H1 (cell line): ENCODE measurements around the gene DAAM1. TPM values are rescaled to one million over a fixed set of nuclear protein-coding genes. Genes with fewer than 3 reads are reported as not detected.

Source experiments
- CTCF ChIA-PET: fragments of 300-600 bp; sonication (Branson Sonifier 250); formaldehyde crosslinking; loops from one replicate; lab custom pipeline; 2021; ENCODE audit not compliant: partially characterized antibody; lab: Charles Lee
- POLR2A ChIA-PET: fragments of 300-600 bp; sonication (Branson Sonifier 250); formaldehyde crosslinking; loops from one replicate; lab custom pipeline; 2021; ENCODE audit warnings: inconsistent platforms; ENCODE audit not compliant: partially characterized antibody; lab: Charles Lee
- DNase-seq, 2 experiments: peaks; one replicate each; pipeline versions ENCODE4 v3.0.0 to v3.0.0-alpha.2; 2010 to 2022; ENCODE audit warnings: low spot score in 2 of 2, low read depth in 1 of 2, mixed read lengths in 1 of 2
- FAIRE-seq: peaks from 2 replicates; lab custom pipeline; 2011; peaks lifted over from hg19 to GRCh38; lab: Jason Lieb, UNC
- H2AFZ ChIP-seq: 2 replicates; pipeline ENCODE4 v1.8.1; 2012; ENCODE audit warnings: low read length, inconsistent platforms
- H2AK5ac ChIP-seq: 2 replicates; pipeline ENCODE4 v1.6.1; 2013; ENCODE audit warnings: low read depth, low read length
- H2BK120ac ChIP-seq: replicated peaks from 2 replicates; pipeline ENCODE3; 2013; ENCODE audit warnings: low read depth, low read length, inconsistent platforms
- H2BK12ac ChIP-seq: 2 replicates; pipeline ENCODE4 v1.6.1; 2013; ENCODE audit warnings: low read depth, low read length
- H2BK15ac ChIP-seq: 2 replicates; pipeline ENCODE4 v1.6.1; 2013; ENCODE audit warnings: low read length
- H2BK20ac ChIP-seq: 2 replicates; pipeline ENCODE4 v1.6.1; 2013; ENCODE audit warnings: low read length
- H2BK5ac ChIP-seq: 2 replicates; pipeline ENCODE4 v1.6.1; 2013; ENCODE audit warnings: low read depth, low read length
- H3K14ac ChIP-seq: 2 replicates; pipeline ENCODE4 v1.6.1; 2013; ENCODE audit warnings: inconsistent platforms; ENCODE audit not compliant: insufficient read length
- H3K18ac ChIP-seq: 2 replicates; pipeline ENCODE4 v1.6.1; 2013; ENCODE audit warnings: low read length; ENCODE audit errors: extremely low read depth
- H3K23ac ChIP-seq: 2 replicates; pipeline ENCODE4 v1.6.1; 2013; ENCODE audit warnings: inconsistent platforms; ENCODE audit not compliant: insufficient read length
- H3K23me2 ChIP-seq: 2 replicates; pipeline ENCODE4 v1.6.1; 2013; ENCODE audit warnings: low read depth, low read length
- H3K27ac ChIP-seq: 2 replicates; pipeline ENCODE4 v1.6.1; 2011; ENCODE audit warnings: low read depth, low read length, inconsistent platforms
- H3K27me3 ChIP-seq, 4 experiments: replicated peaks in 1 of 4; 1 replicate in 1 of 4; 2 replicates in 3 of 4; pipeline versions ENCODE4 v1.6.1 to v1.8.1; 2011 to 2013; ENCODE audit warnings: low read length in 3 of 4, mild to moderate bottlenecking in 3 of 4, inconsistent platforms in 2 of 4, mixed read lengths in 2 of 4, moderate library complexity in 1 of 4; ENCODE audit not compliant: control insufficient read depth in 3 of 4, insufficient read depth in 3 of 4; ENCODE audit errors: extremely low read depth in 1 of 4
- H3K36me3 ChIP-seq, 4 experiments: 2 replicates each; pipeline versions ENCODE4 v1.6.1 to v1.8.1; 2011 to 2013; ENCODE audit warnings: mild to moderate bottlenecking in 4 of 4, low read length in 3 of 4, moderate library complexity in 2 of 4, control low read depth in 1 of 4, inconsistent platforms in 1 of 4; ENCODE audit not compliant: insufficient read depth in 4 of 4, control insufficient read depth in 2 of 4
- H3K4ac ChIP-seq: replicated peaks from 2 replicates; pipeline ENCODE3; 2013; ENCODE audit warnings: low read length, low read depth, mixed read lengths, inconsistent platforms; ENCODE audit not compliant: insufficient read length
- H3K4me1 ChIP-seq, 4 experiments: replicated peaks in 1 of 4; 1 replicate in 1 of 4; 2 replicates in 3 of 4; pipeline versions ENCODE4 v1.6.1 to v1.8.1; 2011 to 2013; ENCODE audit warnings: low read length in 3 of 4, inconsistent platforms in 2 of 4, mixed read lengths in 1 of 4; ENCODE audit not compliant: insufficient read depth in 4 of 4, control insufficient read depth in 3 of 4
- H3K4me2 ChIP-seq, 2 experiments: 2 replicates each; pipeline versions ENCODE4 v1.6.1 to v1.8.1; 2011 to 2013; ENCODE audit warnings: low read depth in 2 of 2, low read length in 2 of 2, control low read depth in 1 of 2, inconsistent platforms in 1 of 2, mild to moderate bottlenecking in 1 of 2; ENCODE audit not compliant: insufficient read depth in 1 of 2
- H3K4me3 ChIP-seq, 4 experiments: fragments of 200-600, 300-600 bp in 1 of 4; sonication (generic), shearing (Covaris generic), sonication (Bioruptor Twin) in 1 of 4; 2 replicates each; pipeline versions ENCODE4 v1.5.1 to v1.8.1; 2011 to 2016; ENCODE audit warnings: low read length in 4 of 4, low read depth in 3 of 4, control low read depth in 2 of 4, inconsistent platforms in 2 of 4, mild to moderate bottlenecking in 2 of 4, mixed read lengths in 1 of 4, moderate library complexity in 1 of 4; ENCODE audit not compliant: insufficient read depth in 2 of 4; ENCODE audit errors: extremely low read depth in 1 of 4
- H3K56ac ChIP-seq: replicated peaks from 2 replicates; pipeline ENCODE3; 2013; ENCODE audit warnings: low read depth, mild to moderate bottlenecking, mixed read lengths, low read length, inconsistent platforms; ENCODE audit not compliant: insufficient read length
- H3K79me1 ChIP-seq: 2 replicates; pipeline ENCODE4 v1.6.1; 2013; ENCODE audit warnings: low read depth, low read length, control low read depth
- H3K79me2 ChIP-seq, 2 experiments: 2 replicates each; pipeline versions ENCODE4 v1.6.1 to v1.8.1; 2012 to 2013; ENCODE audit warnings: low read length in 2 of 2, mild to moderate bottlenecking in 2 of 2, inconsistent platforms in 1 of 2; ENCODE audit not compliant: insufficient read depth in 2 of 2, control insufficient read depth in 1 of 2
- H3K9ac ChIP-seq, 4 experiments: replicated peaks in 1 of 4; 1 replicate in 1 of 4; 2 replicates in 3 of 4; pipeline versions ENCODE4 v1.6.1 to v1.8.1; 2011 to 2013; ENCODE audit warnings: low read depth in 3 of 4, low read length in 3 of 4, control low read depth in 2 of 4, mild to moderate bottlenecking in 2 of 4, moderate library complexity in 2 of 4, inconsistent platforms in 1 of 4; ENCODE audit errors: extremely low read depth in 1 of 4
- H3K9me3 ChIP-seq, 2 experiments: 2 replicates each; pipeline versions ENCODE4 v1.6.1 to v1.8.1; 2012 to 2013; ENCODE audit warnings: mild to moderate bottlenecking in 2 of 2, moderate library complexity in 2 of 2, control low read depth in 1 of 2, inconsistent platforms in 1 of 2, low read depth in 1 of 2, low read length in 1 of 2, mixed read lengths in 1 of 2; ENCODE audit not compliant: insufficient read depth in 2 of 2
- H4K20me1 ChIP-seq, 2 experiments: replicated peaks in 1 of 2; 2 replicates each; pipeline versions ENCODE3 to v1.8.1; 2011 to 2013; ENCODE audit warnings: inconsistent platforms in 2 of 2, low read length in 2 of 2, mild to moderate bottlenecking in 1 of 2; ENCODE audit not compliant: insufficient read depth in 2 of 2, control insufficient read depth in 1 of 2
- H4K5ac ChIP-seq: 2 replicates; pipeline ENCODE4 v1.6.1; 2013; ENCODE audit warnings: low read length, low read depth, mixed read lengths, inconsistent platforms; ENCODE audit not compliant: insufficient read length
- H4K8ac ChIP-seq: 2 replicates; pipeline ENCODE4 v1.8.0; 2013; ENCODE audit warnings: mild to moderate bottlenecking, moderate library complexity, low read length, inconsistent platforms; ENCODE audit not compliant: insufficient read depth; ENCODE audit errors: extremely low read depth
- H4K91ac ChIP-seq: replicated peaks from 2 replicates; pipeline ENCODE3; 2013; ENCODE audit warnings: low read length, mixed read lengths, inconsistent platforms; ENCODE audit not compliant: insufficient read length
- CBX8 ChIP-seq: fragments of 300-800, 300-1000 bp; sonication (generic); IDR thresholded peaks from 2 replicates; pipeline ENCODE4 v1.7.1; 2016; ENCODE audit warnings: low read depth, low read length, borderline replicate concordance
- CTCF ChIP-seq, 3 experiments: IDR thresholded peaks; 1 replicate in 2 of 3; 2 replicates in 1 of 3; pipeline versions ENCODE4 v1.5.1 to v1.6.1; 2011; ENCODE audit warnings: low read length in 3 of 3, mild to moderate bottlenecking in 3 of 3, inconsistent platforms in 2 of 3, low read depth in 1 of 3, moderate library complexity in 1 of 3; ENCODE audit not compliant: insufficient read depth in 1 of 3; ENCODE audit errors: control extremely low read depth in 1 of 3
- E2F6 ChIP-seq: IDR thresholded peaks from 2 replicates; pipeline ENCODE4 v1.6.1; 2012; ENCODE audit warnings: inconsistent platforms
- POLR2AphosphoS5 ChIP-seq: IDR thresholded peaks from 2 replicates; pipeline ENCODE4 v1.6.1; 2011; ENCODE audit warnings: low read depth, low read length
- SIRT6 ChIP-seq: IDR thresholded peaks from one replicate; pipeline ENCODE4 v1.7.1; 2012; ENCODE audit warnings: low read length, inconsistent platforms
- WGBS, 2 experiments: shearing (Covaris generic) in 1 of 2; methylation state at CpG; one replicate each; pipeline versions ENCODE4 v1.1.6 to v1.1.7; 2013 to 2015; ENCODE audit warnings: low lambda C conversion rate in 2 of 2, mixed read lengths in 2 of 2, inconsistent platforms in 1 of 2, low coverage in 1 of 2, missing lambda C conversion rate in 1 of 2; ENCODE audit not compliant: insufficient replicate concordance in 2 of 2, insufficient coverage in 1 of 2, insufficient read length in 1 of 2; ENCODE audit errors: extremely low coverage in 1 of 2, missing lambda C conversion rate in 1 of 2; 5-methylcytosine and 5-hydroxymethylcytosine counted together
- polyA plus RNA-seq, 7 experiments: library from polyadenylated mRNA; depleted of rRNA in 3 of 7; stranded (reverse) in 5 of 7; unstranded in 2 of 7; fragments of >200 nt in 5 of 7; fragments of 200-250 nt in 2 of 7; gene quantifications; 1 replicate in 5 of 7; 2 replicates in 1 of 7; 4 replicates in 1 of 7; pipeline versions ENCODE4 v1.2.1 to v1.2.3, GENCODE V29; 2011 to 2013; ENCODE audit warnings: missing spikeins in 2 of 7, mixed read lengths in 2 of 7
- total RNA-seq: library from RNA; stranded (reverse); fragmentation: NEBNext Ultra II Directional; extraction: Animal tissue kit (Norgen Biotek cat#: 25700); gene quantifications from 2 replicates; pipeline ENCODE4 v1.2.1, GENCODE V29; 2021

Gene DAAM1
- total and polyA plus RNA-seq, 2 of the 8 experiments (the other 6 are each of a cell fraction or from before 2014, with no cell fraction given) = 5.0 to 44.9 TPM

GRCh38 chr14:59346329-59346728 is 157.9 kb downstream of the DAAM1 start:
- Histone ChIP-seq H3K27me3 (no peaks in the 10 kb centered on the region), H2BK5ac (no peak overlapping the region), H3K56ac (no peak overlapping the region), H3K23ac (no peak overlapping the region), H4K91ac (no peak overlapping the region), H2AK5ac (no peak overlapping the region), H3K9ac (no peak overlapping the region), H3K4ac (no peak overlapping the region), H3K36me3 (peaks cover 0 to 3% (median 3%) of the 10 kb centered on the region in 4 experiments; a peak in 4 of 8 replicates), H3K18ac (no peak overlapping the region), H2BK120ac (no peak overlapping the region), H3K14ac (no peak overlapping the region), H3K4me3 (no peak overlapping the region), H4K8ac (no peak overlapping the region), H2BK12ac (no peak overlapping the region), H4K20me1 (peaks cover 0 to 2% of the 10 kb centered on the region in 2 experiments), H4K5ac (no peak overlapping the region), H3K79me1 (no peaks in the 10 kb centered on the region), H2BK20ac (no peak overlapping the region), H3K27ac (no peak overlapping the region), H3K79me2 (no peaks in the 10 kb centered on the region), H3K23me2 (no peaks in the 10 kb centered on the region), H3K4me2 (no peak overlapping the region), H3K4me1 (peaks cover 0 to 10% (median 4%) of the 10 kb centered on the region in 4 experiments; a peak in 4 of 7 replicates), H3K9me3 (no peaks in the 10 kb centered on the region), H2AFZ (no peak overlapping the region), H2BK15ac (no peak overlapping the region)
- POLR2A ChIA-PET = no interaction called here
- DNase-seq = no peak
- no peak for FAIRE-seq
- WGBS, 2 experiments = 100% methylated on average over 1 of the region's 1 CpG; no CpG with 5 or more reads in 1 of the 2 experiments
- TF ChIP-seq CTCF (IDR thresholded peaks at IDR 0.05; ENCODE audit: control extremely low read depth in 1 of 3, insufficient read depth in 1 of 3, low read depth in 1 of 3, low read length in 3 of 3) (no peak), CBX8 (no peak), E2F6 (no peak), SIRT6 (no peak), POLR2AphosphoS5 (no peak)
- CTCF ChIA-PET = no interaction called here
